Measurements from ENCODE around the gene FMNL2. TPM values are rescaled to one million over a fixed set of nuclear protein-coding genes. Genes with fewer than 3 reads are reported as not detected.

Gene FMNL2
- total and polyA plus RNA-seq, 2 of the 4 experiments (the other 2 are of a cell fraction) = 10.9 to 11.4 TPM

- no peak overlapping the region for H2AFZ ChIP-seq (replicated peaks; ENCODE audit: low read length, poor library complexity)
- no peaks in the 10 kb centered on the region for H3K9me3 ChIP-seq (ENCODE audit: control insufficient read depth, insufficient read depth, low read length)
- H4K8ac ChIP-seq (ENCODE audit: low read depth in 2 of 2, low read length in 2 of 2) = no peak overlapping the region
- no peaks in the 10 kb centered on the region for H3K27me3 ChIP-seq (ENCODE audit: control insufficient read depth, insufficient read depth, low read length)
- H4K5ac ChIP-seq (ENCODE audit: low read depth, low read length) = no peak overlapping the region
- no peak overlapping the region for H2AK5ac ChIP-seq (ENCODE audit: low read depth, low read length)
- H3K27ac ChIP-seq (ENCODE audit: insufficient read depth, low read length) = no peak overlapping the region
- H3K4me3 ChIP-seq (ENCODE audit: insufficient read depth, low read depth, low read length) = no peak overlapping the region
- no peak overlapping the region for H2BK15ac ChIP-seq (ENCODE audit: low read depth, low read length)
- TF ChIP-seq CHD1 (IDR thresholded peaks at IDR 0.05; ENCODE audit: low read depth, low read length) = no peak
- no peak for TF ChIP-seq BHLHE40 (IDR thresholded peaks at IDR 0.05; ENCODE audit: low read depth, low read length)
- TF ChIP-seq NFE2L2 (IDR thresholded peaks at IDR 0.05; ENCODE audit: low read depth, low read length) = no peak
- TF ChIP-seq USF2 (IDR thresholded peaks at IDR 0.05; ENCODE audit: low read depth, low read length) = no peak
- TF ChIP-seq FOS (IDR thresholded peaks at IDR 0.05; ENCODE audit: low read depth, low read length) = no peak
- no peak for TF ChIP-seq MXI1 (IDR thresholded peaks at IDR 0.05; ENCODE audit: borderline replicate concordance, low read depth, low read length)
- no peak for TF ChIP-seq CTCF (conservative IDR thresholded peaks at IDR 0.05; ENCODE audit: low read depth, low read length)
- H3K18ac ChIP-seq (ENCODE audit: low read depth, low read length) = no peak overlapping the region
- no peak overlapping the region for H2BK120ac ChIP-seq (ENCODE audit: low read depth, low read length)
- no peak overlapping the region for H2BK5ac ChIP-seq (ENCODE audit: low read depth, low read length, poor library complexity, severe bottlenecking)
- in situ Hi-C loops (cut with MboI; ENCODE audit: low sequenced_read_pairs) (no loop called here), dilution Hi-C loops (cut with HindIII; ENCODE audit: low sequenced_read_pairs, unreplicated experiment) (no loop called here), intact Hi-C loops (cut with micrococcal nuclease) (loop anchor here (2.0 kb wide), 1 partner anchor 13 kb away; no protein-coding TSS in a partner anchor)
- POLR2A ChIA-PET (ENCODE audit: unreplicated experiment) = no interaction called here
- ATAC-seq (ENCODE audit: low read depth) (no peak), DNase-seq (no peak)
- no peaks in the 10 kb centered on the region for H3K36me3 ChIP-seq (ENCODE audit: control insufficient read depth, insufficient read depth, low read length)
- peaks cover 32 to 40% of the 10 kb centered on the region in 2 experiments for H3K79me1 ChIP-seq (ENCODE audit: low read depth in 1 of 2, low read length in 2 of 2)
- BruUV-seq (replicated peaks) = no TSS peak
- no peak overlapping the region for H3K4me2 ChIP-seq (ENCODE audit: low read depth, low read length)
- H3K14ac ChIP-seq (replicated peaks; ENCODE audit: low read depth, low read length) = no peak overlapping the region
- H3K4me1 ChIP-seq (ENCODE audit: control insufficient read depth, insufficient read depth, low read length) = peaks cover 10% of the 10 kb centered on the region
- 100% methylated on average over 2 of the region's 8 CpGs; no CpG with 5 or more reads in 1 of the 2 experiments for WGBS, 2 experiments (ENCODE audit: extremely low coverage in 2 of 2, insufficient read length in 1 of 2)
- H3K23ac ChIP-seq (ENCODE audit: low read depth, low read length) = no peak overlapping the region
- no peak overlapping the region for H3K9ac ChIP-seq (ENCODE audit: low read depth, low read length)
- H4K91ac ChIP-seq (ENCODE audit: insufficient read depth, low read depth, low read length) = no peak overlapping the region
- no peak overlapping the region for H2AK9ac ChIP-seq (replicated peaks; ENCODE audit: low read depth, low read length, poor library complexity)
- H3K9me1 ChIP-seq (ENCODE audit: insufficient read depth, low read length) = peaks cover 6% of the 10 kb centered on the region; the same call in 1 of the 2 replicates
- CTCF ChIA-PET = interaction anchor here (1.0 kb wide), 1 partner anchor 12 kb away, joined by 3 read pairs; no protein-coding TSS in a partner anchor
- H3K4ac ChIP-seq (ENCODE audit: low read depth, low read length) = no peak overlapping the region
- no peaks in the 10 kb centered on the region; the same call in 1 of the 2 replicates for H4K20me1 ChIP-seq (ENCODE audit: insufficient read depth, low read length)
- H3K56ac ChIP-seq (ENCODE audit: extremely low read depth, insufficient read depth, low read length) = no peak overlapping the region
- H2BK20ac ChIP-seq (ENCODE audit: low read depth, low read length) = no peak overlapping the region
Observed at GRCh38 chr2:152425765-152426727, 91.1 kb downstream of the FMNL2 start.

All from IMR-90 (cell line).